Memory B cell (primary cell): Measurements from ENCODE around the gene B4GALNT2.
"Not testable (repeated sequence)": the region's sequence is repeated elsewhere in the genome, so short reads cannot be mapped to it uniquely, and the experiment has no call there.

ENCODE experiments used
- ATAC-seq: fragments of 150-1000 bp; cut with Tn5 transposase; 2 replicates; pipeline ENCODE4 v1.10.0; 2021; ENCODE audit warnings: low read depth, mild to moderate bottlenecking, moderate library complexity
- DNase-seq, 2 donors: peaks; one replicate each; pipeline ENCODE4 v3.0.0; 2022; ENCODE audit warnings: low spot score in 2 of 2
- H3K27ac Mint-ChIP-seq: one replicate; pipeline ENCODE4 v1.8.0; 2022; ENCODE audit warnings: mild to moderate bottlenecking, moderate library complexity, mixed read lengths
- H3K27me3 Mint-ChIP-seq: one replicate; pipeline ENCODE4 v1.8.0; 2022; ENCODE audit warnings: mixed read lengths
- H3K36me3 Mint-ChIP-seq: one replicate; pipeline ENCODE4 v1.8.0; 2022; ENCODE audit warnings: mild to moderate bottlenecking, mixed read lengths
- H3K4me1 Mint-ChIP-seq: one replicate; pipeline ENCODE4 v1.8.0; 2022; ENCODE audit warnings: mixed read lengths
- H3K4me3 Mint-ChIP-seq: one replicate; pipeline ENCODE4 v1.8.0; 2022; ENCODE audit warnings: mild to moderate bottlenecking, moderate library complexity, mixed read lengths
- H3K9me3 Mint-ChIP-seq: one replicate; pipeline ENCODE4 v1.8.0; 2022; ENCODE audit warnings: mixed read lengths

The B4GALNT2 gene

DNA sequence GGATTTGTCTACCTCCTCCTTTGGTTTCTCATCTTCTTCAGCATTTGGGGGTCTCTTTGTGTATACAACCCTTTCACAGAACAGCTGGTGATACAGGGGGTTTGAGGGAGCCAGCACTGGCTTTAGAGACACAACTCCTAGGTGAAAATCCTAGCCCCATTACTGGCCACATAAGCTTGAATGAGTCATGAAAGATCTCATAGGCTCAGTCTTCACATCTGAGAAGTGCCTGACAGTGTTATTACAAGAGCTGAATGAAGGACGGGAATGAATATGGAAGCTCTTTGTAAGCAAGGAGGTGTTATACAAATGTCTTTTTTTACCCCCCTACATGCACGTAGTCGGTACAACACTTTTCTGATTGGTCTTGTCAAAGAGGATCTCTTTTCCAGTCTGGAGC is 1.7 kb upstream of the B4GALNT2 start:
- H3K27me3 Mint-ChIP-seq = peaks cover 22% of the 10 kb centered on the region
- H3K4me1 Mint-ChIP-seq = peaks cover 4% of the 10 kb centered on the region
- peaks cover 2% of the 10 kb centered on the region for H3K36me3 Mint-ChIP-seq
- H3K4me3 Mint-ChIP-seq = no peak overlapping the region
- ATAC-seq = no peak
- DNase-seq = no peak
- H3K9me3 Mint-ChIP-seq = peaks cover 1% of the 10 kb centered on the region
- H3K27ac Mint-ChIP-seq = no peak overlapping the region

GRCh38 chr17:49132317-49132698 is 261 bp upstream of the B4GALNT2 start:
- Mint-ChIP-seq H3K4me3 (peak overlapping the region; percentile 42), H3K27me3 (peaks cover 22% of the 10 kb centered on the region), H3K36me3 (peaks cover 2% of the 10 kb centered on the region), H3K27ac (no peak overlapping the region), H3K4me1 (peaks cover 4% of the 10 kb centered on the region), H3K9me3 (peaks cover 1% of the 10 kb centered on the region)
- ATAC-seq (no peak), DNase-seq (no peak)

- Mint-ChIP-seq H3K27ac (no peak overlapping the region), H3K4me3 (no peak overlapping the region), H3K4me1 (peaks cover 4% of the 10 kb centered on the region), H3K27me3 (peaks cover 11% of the 10 kb centered on the region), H3K36me3 (no peaks in the 10 kb centered on the region), H3K9me3 (no peaks in the 10 kb centered on the region)
- DNase-seq = no peak
- no peak for ATAC-seq
Observed at GRCh38 chr17:49136335-49136734, 3.8 kb downstream of the B4GALNT2 start.

DNA sequence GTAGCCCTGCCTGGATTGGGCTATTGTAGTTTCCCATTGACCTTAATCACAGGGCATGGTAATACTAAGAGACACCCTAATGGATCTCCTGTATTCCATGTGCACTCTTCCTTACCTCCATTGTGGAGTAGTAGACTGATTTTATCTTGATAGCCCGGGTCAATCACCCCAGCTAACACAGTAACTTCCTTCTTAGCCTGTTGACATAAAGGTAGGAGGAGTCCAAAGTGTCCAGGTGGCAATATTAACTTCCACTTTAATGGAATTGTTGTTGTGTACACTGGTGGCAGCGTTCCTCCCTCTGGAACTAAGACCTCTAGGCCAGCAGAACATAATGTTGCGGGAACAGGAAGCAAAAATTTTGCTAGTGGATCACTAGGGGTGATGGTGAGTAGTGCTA is 13.1 kb downstream of the B4GALNT2 start:
- ATAC-seq, H3K4me3 Mint-ChIP-seq, DNase-seq, H3K36me3 Mint-ChIP-seq, H3K9me3 Mint-ChIP-seq, H3K4me1 Mint-ChIP-seq, H3K27ac Mint-ChIP-seq: not testable (repeated sequence)
- H3K27me3 Mint-ChIP-seq = peaks cover 16% of the 10 kb centered on the region

- no peaks in the 10 kb centered on the region for H3K9me3 Mint-ChIP-seq
- H3K27me3 Mint-ChIP-seq = peaks cover 12% of the 10 kb centered on the region
- H3K4me3 Mint-ChIP-seq = no peak overlapping the region
- H3K4me1 Mint-ChIP-seq = no peaks in the 10 kb centered on the region
- DNase-seq (no peak), ATAC-seq (no peak)
- H3K27ac Mint-ChIP-seq = no peak overlapping the region
- H3K36me3 Mint-ChIP-seq = no peaks in the 10 kb centered on the region
Observed at GRCh38 chr17:49146620-49147306, 14.2 kb downstream of the B4GALNT2 start.

DNA sequence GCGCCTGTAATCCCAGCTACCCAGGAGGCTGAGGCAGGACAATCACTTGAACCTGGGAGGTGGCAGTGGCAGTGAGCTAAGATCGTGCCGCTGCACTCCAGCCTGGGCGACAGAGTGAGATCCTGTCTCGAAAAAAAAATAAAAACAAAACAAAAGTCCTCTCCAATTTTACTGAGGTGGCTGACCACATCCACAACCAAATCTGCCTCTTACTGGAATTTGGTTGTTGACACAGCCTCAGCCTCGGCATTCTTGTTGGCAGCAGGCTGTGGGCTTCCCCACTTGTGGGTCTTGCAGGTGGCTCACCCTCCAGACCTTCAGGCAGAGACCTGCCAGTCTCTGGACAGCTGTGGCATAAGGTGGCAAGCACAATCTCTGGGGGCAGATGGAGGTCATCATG is 15.6 kb downstream of the B4GALNT2 start:
- H3K9me3 Mint-ChIP-seq = no peaks in the 10 kb centered on the region
- H3K4me3 Mint-ChIP-seq = no peak overlapping the region
- DNase-seq = no peak

GRCh38 chr17:49151996-49152395 is 19.4 kb downstream of the B4GALNT2 start:
- Mint-ChIP-seq H3K36me3 (no peaks in the 10 kb centered on the region), H3K27ac (no peak overlapping the region), H3K9me3 (no peaks in the 10 kb centered on the region), H3K4me3 (no peak overlapping the region), H3K4me1 (no peaks in the 10 kb centered on the region), H3K27me3 (peaks cover 2% of the 10 kb centered on the region)
- ATAC-seq (no peak), DNase-seq (no peak)

More for the DNA sequence above, 15.6 kb downstream of the B4GALNT2 start:
- Mint-ChIP-seq H3K36me3 (no peaks in the 10 kb centered on the region), H3K27me3 (peaks cover 11% of the 10 kb centered on the region), H3K27ac (no peak overlapping the region), H3K4me1 (no peaks in the 10 kb centered on the region)
- ATAC-seq = no peak

GRCh38 chr17:49156256-49156655 is 23.7 kb downstream of the B4GALNT2 start:
- H3K4me3 Mint-ChIP-seq = no peak overlapping the region
- DNase-seq (no peak), ATAC-seq (no peak)
- no peaks in the 10 kb centered on the region for H3K9me3 Mint-ChIP-seq
- no peaks in the 10 kb centered on the region for H3K4me1 Mint-ChIP-seq
- peaks cover 11% of the 10 kb centered on the region for H3K27me3 Mint-ChIP-seq
- no peaks in the 10 kb centered on the region for H3K36me3 Mint-ChIP-seq
- H3K27ac Mint-ChIP-seq = no peak overlapping the region

GRCh38 chr17:49157784-49158183 is 25.2 kb downstream of the B4GALNT2 start:
- ATAC-seq (no peak), DNase-seq (no peak)
- Mint-ChIP-seq H3K4me1 (no peaks in the 10 kb centered on the region), H3K9me3 (no peaks in the 10 kb centered on the region), H3K36me3 (no peaks in the 10 kb centered on the region), H3K27me3 (peaks cover 11% of the 10 kb centered on the region), H3K4me3 (no peak overlapping the region), H3K27ac (no peak overlapping the region)

DNA sequence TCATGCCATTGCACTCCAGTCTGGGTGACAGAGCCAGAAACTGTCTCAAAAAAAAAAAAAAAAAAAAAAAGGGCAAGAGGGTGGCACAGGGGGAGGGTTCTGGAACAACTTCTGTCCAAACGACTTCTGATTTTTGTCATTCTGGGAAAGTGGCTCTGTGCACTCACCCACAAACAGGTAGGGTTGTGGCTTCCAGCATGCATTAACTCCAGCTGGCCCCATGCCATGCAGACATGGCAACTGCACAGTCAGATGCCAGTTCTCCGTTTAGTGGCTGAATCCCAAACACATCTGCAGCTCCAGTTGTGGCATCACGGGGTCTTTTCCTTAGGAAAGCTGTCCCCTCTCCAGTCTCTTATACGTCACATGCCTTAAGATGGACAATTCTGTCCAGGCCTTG is 30.3 kb downstream of the B4GALNT2 start:
- no peaks in the 10 kb centered on the region for H3K9me3 Mint-ChIP-seq
- peaks cover 19% of the 10 kb centered on the region for H3K27me3 Mint-ChIP-seq
- H3K27ac Mint-ChIP-seq = no peak overlapping the region
- H3K4me3 Mint-ChIP-seq = no peak overlapping the region
- H3K4me1 Mint-ChIP-seq = no peaks in the 10 kb centered on the region
- ATAC-seq (no peak), DNase-seq (no peak)
- no peaks in the 10 kb centered on the region for H3K36me3 Mint-ChIP-seq

DNA sequence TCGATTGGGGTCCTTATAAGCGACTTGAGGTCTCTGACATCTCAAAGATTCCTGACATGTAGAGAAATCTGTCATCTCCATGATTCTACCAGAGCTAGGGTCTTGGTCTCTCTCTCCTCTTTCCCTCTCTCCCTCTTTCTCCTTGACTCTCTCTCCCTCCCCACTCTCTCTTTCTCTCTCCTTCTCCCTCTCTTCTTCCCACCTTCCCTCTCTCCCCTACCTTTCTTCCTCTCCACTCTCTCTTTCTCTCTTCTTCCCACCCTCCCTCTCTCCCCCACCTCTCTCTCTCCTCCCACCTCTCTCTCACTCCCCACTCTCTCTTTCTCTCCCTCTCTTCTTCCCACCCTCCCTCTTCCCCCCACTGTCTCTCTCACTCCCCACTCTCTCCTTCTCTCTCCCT is 32.6 kb downstream of the B4GALNT2 start:
- H3K4me1 Mint-ChIP-seq = no peaks in the 10 kb centered on the region
- H3K27me3 Mint-ChIP-seq = peaks cover 28% of the 10 kb centered on the region
- ATAC-seq (no peak), DNase-seq (no peak)
- H3K36me3 Mint-ChIP-seq = no peaks in the 10 kb centered on the region
- H3K27ac Mint-ChIP-seq = no peak overlapping the region
- no peaks in the 10 kb centered on the region for H3K9me3 Mint-ChIP-seq
- H3K4me3 Mint-ChIP-seq = no peak overlapping the region

DNA sequence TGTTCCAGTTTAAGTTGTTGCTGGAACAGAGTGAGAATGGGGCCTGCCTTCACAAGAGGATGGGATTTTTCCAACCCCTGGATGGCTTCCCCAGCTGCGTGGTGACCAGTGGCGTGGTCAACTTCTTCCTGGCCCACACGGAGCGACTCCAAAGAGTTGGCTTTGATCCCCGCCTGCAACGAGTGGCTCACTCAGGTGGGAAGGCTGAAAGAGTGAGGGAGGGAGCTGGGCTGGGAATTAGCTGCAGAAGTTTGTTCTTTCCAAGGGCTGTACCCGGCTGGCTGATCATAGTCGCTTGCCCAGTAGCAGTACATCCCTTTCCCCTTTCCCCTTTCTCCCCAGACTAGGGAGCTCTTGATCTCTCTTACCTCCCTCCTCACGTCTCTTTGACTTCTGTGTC is 36.1 kb downstream of the B4GALNT2 start:
- DNase-seq = no peak
- Mint-ChIP-seq H3K4me3 (no peak overlapping the region), H3K27me3 (peaks cover 37% of the 10 kb centered on the region), H3K4me1 (no peaks in the 10 kb centered on the region), H3K27ac (no peak overlapping the region), H3K9me3 (no peaks in the 10 kb centered on the region), H3K36me3 (no peaks in the 10 kb centered on the region)
- no peak for ATAC-seq

DNA sequence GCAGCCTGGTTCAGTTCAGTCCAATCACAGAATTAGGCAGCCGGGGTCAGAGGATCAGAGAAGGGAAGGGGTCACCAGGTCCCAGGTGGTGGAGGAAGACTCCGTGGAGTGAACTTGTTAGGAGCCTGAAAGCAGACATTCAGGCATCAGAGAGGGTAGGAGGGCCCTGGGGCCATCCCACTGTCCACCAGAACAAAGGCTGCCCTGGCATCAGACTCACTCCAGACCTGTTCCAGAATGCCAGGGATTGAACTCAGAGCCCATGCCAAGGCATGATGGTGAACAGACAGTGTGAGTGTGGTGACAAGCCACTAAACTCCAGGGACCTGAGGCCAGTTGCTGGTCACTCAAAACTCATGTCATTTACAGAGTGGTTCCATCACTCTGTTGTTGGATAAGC is 37.6 kb downstream of the B4GALNT2 start:
- H3K9me3 Mint-ChIP-seq = peaks cover 4% of the 10 kb centered on the region
- ATAC-seq = no peak
- no peak overlapping the region for H3K27ac Mint-ChIP-seq
- H3K27me3 Mint-ChIP-seq = peaks cover 38% of the 10 kb centered on the region
- no peaks in the 10 kb centered on the region for H3K4me1 Mint-ChIP-seq
- H3K4me3 Mint-ChIP-seq = no peak overlapping the region
- peaks cover 2% of the 10 kb centered on the region for H3K36me3 Mint-ChIP-seq
- DNase-seq = no peak

- not testable (repeated sequence) for DNase-seq, H3K36me3 Mint-ChIP-seq, H3K4me3 Mint-ChIP-seq, H3K4me1 Mint-ChIP-seq, H3K27ac Mint-ChIP-seq, H3K9me3 Mint-ChIP-seq, ATAC-seq
- H3K27me3 Mint-ChIP-seq = peaks cover 35% of the 10 kb centered on the region
Observed at GRCh38 chr17:49170711-49171110, 38.1 kb downstream of the B4GALNT2 start.

DNA sequence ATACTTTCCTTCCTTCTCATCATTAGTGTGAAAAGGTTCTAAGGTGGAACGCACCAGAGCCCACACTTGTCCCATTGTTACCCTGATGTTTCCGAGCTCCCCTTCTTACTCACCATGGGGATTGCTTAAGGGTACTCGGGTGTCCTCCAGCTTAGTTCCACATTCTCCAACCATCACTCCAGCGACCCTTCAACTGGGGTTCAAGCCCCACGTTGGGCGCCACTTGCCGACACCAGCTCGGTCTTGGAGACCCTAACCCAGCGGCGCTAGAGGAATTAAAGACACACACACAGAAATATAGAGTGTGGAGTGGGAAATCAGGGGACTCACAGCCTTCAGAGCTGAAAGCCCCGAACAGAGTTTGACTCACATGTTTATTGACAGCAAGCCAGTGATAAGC is 43.4 kb downstream of the B4GALNT2 start:
- ATAC-seq, H3K36me3 Mint-ChIP-seq, H3K4me1 Mint-ChIP-seq, H3K4me3 Mint-ChIP-seq, H3K27ac Mint-ChIP-seq, DNase-seq: not testable (repeated sequence)
- peaks cover 11% of the 10 kb centered on the region for H3K9me3 Mint-ChIP-seq
- H3K27me3 Mint-ChIP-seq = peaks cover 15% of the 10 kb centered on the region
